Panc1 (cell line): ENCODE results near the gene ROR1. TPM values are rescaled to one million over a fixed set of nuclear protein-coding genes. Genes with fewer than 3 reads are reported as not detected.
A peak's percentile ranks its signal among the peaks of the same experiment; 100 is the strongest.

Experiments
- ATAC-seq: fragments of 200-7000 bp; cut with Tn5 transposase; 2 replicates; pipeline ENCODE4 v1.9.1; 2020; ENCODE audit warnings: mild to moderate bottlenecking, moderate library complexity
- BruUV-seq: library from RNA; stranded (reverse); fragments of 400-500 nt; replicated peaks from 2 replicates; lab custom pipeline; 2021; lab: Mats Ljungman, UMichigan
- CTCF ChIA-PET: fragments of 300-600 bp; sonication (Branson Sonifier 250); formaldehyde crosslinking; loops from one replicate; lab custom pipeline; 2022; ENCODE audit warnings: antibody characterized with exemption; lab: Charles Lee
- POLR2A ChIA-PET: fragments of 300-600 bp; sonication (Branson Sonifier 250); formaldehyde crosslinking; loops from one replicate; lab custom pipeline; 2022; ENCODE audit warnings: antibody characterized with exemption; lab: Charles Lee
- DNase-seq: peaks from one replicate; pipeline ENCODE4 v3.0.0-alpha.2; 2010; ENCODE audit warnings: low read depth, low spot score
- H3K27ac ChIP-seq: 2 replicates; pipeline ENCODE4 v1.5.1; 2011; ENCODE audit warnings: mild to moderate bottlenecking, low read length, inconsistent platforms
- H3K27me3 ChIP-seq: fragments of 200-500 bp; sonication (Bioruptor generic); 2 replicates; pipeline ENCODE4 v1.6.0; 2014; ENCODE audit warnings: low read length, inconsistent platforms; ENCODE audit not compliant: control insufficient read depth, insufficient read depth
- H3K36me3 ChIP-seq: fragments of 200-500 bp; sonication (Bioruptor generic); 2 replicates; pipeline ENCODE4 v1.5.1; 2014; ENCODE audit warnings: inconsistent platforms, mild to moderate bottlenecking, low read length, moderate library complexity; ENCODE audit not compliant: control insufficient read depth, insufficient read depth
- H3K4me1 ChIP-seq: 2 replicates; pipeline ENCODE4 v1.5.1; 2011; ENCODE audit warnings: inconsistent platforms, mild to moderate bottlenecking, low read length, moderate library complexity; ENCODE audit not compliant: control insufficient read depth, insufficient read depth
- H3K4me3 ChIP-seq, 2 experiments: 2 replicates each; pipeline ENCODE4 v1.5.1; 2011 to 2012; ENCODE audit warnings: low read depth in 2 of 2, low read length in 2 of 2, mild to moderate bottlenecking in 2 of 2, inconsistent platforms in 1 of 2, moderate library complexity in 1 of 2
- H3K9me3 ChIP-seq: fragments of 200-500 bp; sonication (Bioruptor generic); 2 replicates; pipeline ENCODE4 v1.5.1; 2014; ENCODE audit warnings: low read depth, mild to moderate bottlenecking, inconsistent platforms, low read length, moderate library complexity; ENCODE audit not compliant: control insufficient read depth, insufficient read depth
- POLR2AphosphoS5 ChIP-seq: IDR thresholded peaks from 2 replicates; pipeline ENCODE4 v1.6.1; 2012; ENCODE audit warnings: mild to moderate bottlenecking, low read depth, low read length, moderate library complexity
- SIN3A ChIP-seq: IDR thresholded peaks from 2 replicates; pipeline ENCODE4 v1.6.1; 2012; ENCODE audit warnings: low read depth, mild to moderate bottlenecking, low read length, moderate library complexity, borderline replicate concordance; ENCODE audit not compliant: insufficient read depth
- TCF7L2 ChIP-seq: IDR thresholded peaks from 2 replicates; pipeline ENCODE4 v1.6.1; 2011; ENCODE audit warnings: mild to moderate bottlenecking, low read depth, low read length, inconsistent platforms
- in situ Hi-C: cut with HindIII; loops from 2 replicates; pipeline ENCODE4 v1.10.0; 2016; ENCODE audit warnings: low sequenced_read_pairs, low pct_unique_long_range_greater_than_20kb
- intact Hi-C: fragments of 100-400 bp; cut with micrococcal nuclease; formaldehyde crosslinking; loops from one replicate; pipeline ENCODE4 v1.10.0; 2022; ENCODE audit not compliant: unreplicated experiment
- total RNA-seq: library from RNA; stranded (reverse); gene quantifications from one replicate; pipeline ENCODE4 v1.2.1, GENCODE V29; 2021; ENCODE audit not compliant: unreplicated experiment
- TF ChIP-seq, protein P1 (sequence below), 2 experiments: IDR thresholded peaks; 2 replicates each; pipeline ENCODE4 v1.6.1; 2011 to 2012; ENCODE audit warnings: low read depth in 2 of 2, control low read depth in 1 of 2, low read length in 1 of 2, mild to moderate bottlenecking in 1 of 2, moderate library complexity in 1 of 2; ENCODE audit not compliant: insufficient read depth in 1 of 2
- TF ChIP-seq, protein P2 (sequence below): fragments of 450-650 bp; IDR thresholded peaks from 2 replicates; pipeline ENCODE4 v1.5.1; 2017; ENCODE audit warnings: mild to moderate bottlenecking

The ROR1 gene
- total RNA-seq, 1 experiment from 2014 or later: 19.3 TPM

DNA sequence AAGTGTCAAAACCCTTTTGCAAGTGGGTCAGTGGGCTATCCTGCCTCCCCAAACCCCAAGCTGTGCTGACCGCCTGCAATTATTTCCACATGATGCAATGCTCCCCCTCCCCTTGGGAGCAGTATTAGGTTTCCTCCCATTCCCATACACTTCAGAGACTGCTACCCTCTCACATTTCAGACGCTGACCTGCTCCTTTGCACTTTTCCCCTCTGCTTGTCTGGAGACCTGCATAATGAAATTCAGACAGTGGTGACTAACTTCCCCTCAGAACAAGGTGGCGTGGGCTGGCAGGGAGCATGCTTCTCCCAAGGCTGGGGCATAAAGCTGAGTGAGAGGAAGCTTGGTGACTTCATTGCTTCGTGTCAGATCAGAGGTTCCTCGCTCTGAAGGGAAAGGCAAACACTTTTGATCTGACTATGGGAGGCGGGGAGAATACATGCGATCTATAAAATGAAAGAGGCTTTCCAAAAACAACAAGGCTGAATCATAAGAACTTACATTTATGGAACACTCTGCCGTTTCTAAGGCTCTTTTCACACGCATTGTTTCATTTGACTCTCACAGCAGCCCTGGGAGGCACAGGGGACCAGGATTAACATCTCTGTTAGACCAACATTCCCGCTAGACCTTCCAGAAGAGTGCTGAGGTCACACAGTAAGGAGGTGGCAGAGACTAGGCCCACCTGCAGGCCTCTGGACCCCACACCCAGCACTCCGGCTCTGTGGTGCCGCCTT, 27.5 kb upstream of the ROR1 start:
- TF ChIP-seq POLR2AphosphoS5 (no peak), TCF7L2 (no peak), SIN3A (no peak)
- TF ChIP-seq, protein P1, sequence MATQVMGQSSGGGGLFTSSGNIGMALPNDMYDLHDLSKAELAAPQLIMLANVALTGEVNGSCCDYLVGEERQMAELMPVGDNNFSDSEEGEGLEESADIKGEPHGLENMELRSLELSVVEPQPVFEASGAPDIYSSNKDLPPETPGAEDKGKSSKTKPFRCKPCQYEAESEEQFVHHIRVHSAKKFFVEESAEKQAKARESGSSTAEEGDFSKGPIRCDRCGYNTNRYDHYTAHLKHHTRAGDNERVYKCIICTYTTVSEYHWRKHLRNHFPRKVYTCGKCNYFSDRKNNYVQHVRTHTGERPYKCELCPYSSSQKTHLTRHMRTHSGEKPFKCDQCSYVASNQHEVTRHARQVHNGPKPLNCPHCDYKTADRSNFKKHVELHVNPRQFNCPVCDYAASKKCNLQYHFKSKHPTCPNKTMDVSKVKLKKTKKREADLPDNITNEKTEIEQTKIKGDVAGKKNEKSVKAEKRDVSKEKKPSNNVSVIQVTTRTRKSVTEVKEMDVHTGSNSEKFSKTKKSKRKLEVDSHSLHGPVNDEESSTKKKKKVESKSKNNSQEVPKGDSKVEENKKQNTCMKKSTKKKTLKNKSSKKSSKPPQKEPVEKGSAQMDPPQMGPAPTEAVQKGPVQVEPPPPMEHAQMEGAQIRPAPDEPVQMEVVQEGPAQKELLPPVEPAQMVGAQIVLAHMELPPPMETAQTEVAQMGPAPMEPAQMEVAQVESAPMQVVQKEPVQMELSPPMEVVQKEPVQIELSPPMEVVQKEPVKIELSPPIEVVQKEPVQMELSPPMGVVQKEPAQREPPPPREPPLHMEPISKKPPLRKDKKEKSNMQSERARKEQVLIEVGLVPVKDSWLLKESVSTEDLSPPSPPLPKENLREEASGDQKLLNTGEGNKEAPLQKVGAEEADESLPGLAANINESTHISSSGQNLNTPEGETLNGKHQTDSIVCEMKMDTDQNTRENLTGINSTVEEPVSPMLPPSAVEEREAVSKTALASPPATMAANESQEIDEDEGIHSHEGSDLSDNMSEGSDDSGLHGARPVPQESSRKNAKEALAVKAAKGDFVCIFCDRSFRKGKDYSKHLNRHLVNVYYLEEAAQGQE (IDR thresholded peaks at IDR 0.05; ENCODE audit: insufficient read depth in 1 of 2, low read depth in 2 of 2, low read length in 1 of 2): no peak
- TF ChIP-seq, protein P2, sequence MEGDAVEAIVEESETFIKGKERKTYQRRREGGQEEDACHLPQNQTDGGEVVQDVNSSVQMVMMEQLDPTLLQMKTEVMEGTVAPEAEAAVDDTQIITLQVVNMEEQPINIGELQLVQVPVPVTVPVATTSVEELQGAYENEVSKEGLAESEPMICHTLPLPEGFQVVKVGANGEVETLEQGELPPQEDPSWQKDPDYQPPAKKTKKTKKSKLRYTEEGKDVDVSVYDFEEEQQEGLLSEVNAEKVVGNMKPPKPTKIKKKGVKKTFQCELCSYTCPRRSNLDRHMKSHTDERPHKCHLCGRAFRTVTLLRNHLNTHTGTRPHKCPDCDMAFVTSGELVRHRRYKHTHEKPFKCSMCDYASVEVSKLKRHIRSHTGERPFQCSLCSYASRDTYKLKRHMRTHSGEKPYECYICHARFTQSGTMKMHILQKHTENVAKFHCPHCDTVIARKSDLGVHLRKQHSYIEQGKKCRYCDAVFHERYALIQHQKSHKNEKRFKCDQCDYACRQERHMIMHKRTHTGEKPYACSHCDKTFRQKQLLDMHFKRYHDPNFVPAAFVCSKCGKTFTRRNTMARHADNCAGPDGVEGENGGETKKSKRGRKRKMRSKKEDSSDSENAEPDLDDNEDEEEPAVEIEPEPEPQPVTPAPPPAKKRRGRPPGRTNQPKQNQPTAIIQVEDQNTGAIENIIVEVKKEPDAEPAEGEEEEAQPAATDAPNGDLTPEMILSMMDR: no peak
- H3K27me3 ChIP-seq: no peaks in the 10 kb centered on the region
- in situ Hi-C loops (no loop called here), intact Hi-C loops (no loop called here)
- BruUV-seq: no TSS peak
- POLR2A ChIA-PET: interaction anchor here (0.5 kb wide), 1 partner anchor 156 kb away, joined by 4 read pairs; no protein-coding TSS in a partner anchor
- no peaks in the 10 kb centered on the region for H3K9me3 ChIP-seq
- peaks cover 6% of the 10 kb centered on the region; the same call in 1 of the 2 replicates for H3K4me1 ChIP-seq
- peak overlapping the region; percentile 60 for H3K27ac ChIP-seq
- H3K4me3 ChIP-seq: peak overlapping the region in 1 of 2 experiments; percentile 9; a peak in 1 of 4 replicates
- ATAC-seq (peak; percentile 68; the same call in 1 of the 2 replicates), DNase-seq (no peak)
- H3K36me3 ChIP-seq: no peaks in the 10 kb centered on the region
- CTCF ChIA-PET: no interaction called here

DNA sequence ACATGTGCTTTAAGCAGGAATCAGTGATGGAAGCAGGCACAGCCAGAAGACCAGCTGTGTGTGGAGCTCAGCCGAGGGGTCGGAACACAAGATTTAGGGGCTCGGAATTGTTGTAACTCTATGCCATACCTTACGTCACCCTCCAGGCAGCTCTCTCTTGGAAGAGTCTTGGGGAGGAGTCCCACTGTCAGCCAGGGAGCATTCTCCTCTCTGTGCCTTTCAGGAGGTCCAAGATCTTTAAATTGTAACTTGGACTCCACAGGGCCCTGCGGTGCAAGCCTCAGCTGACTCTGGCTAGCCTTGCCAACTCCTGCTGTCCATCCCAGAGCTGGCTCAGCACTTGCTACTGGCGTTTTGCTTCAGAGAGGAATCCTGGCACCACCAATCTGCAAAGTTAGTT, 26.4 kb upstream of the ROR1 start:
- ATAC-seq: no peak
- in situ Hi-C loops: no loop called here

More for the DNA sequence above, 26.4 kb upstream of the ROR1 start:
- TF ChIP-seq TCF7L2 (no peak), POLR2AphosphoS5 (no peak), SIN3A (no peak)
- TF ChIP-seq, protein P2: no peak
- TF ChIP-seq, protein P1 (IDR thresholded peaks at IDR 0.05; ENCODE audit: insufficient read depth in 1 of 2, low read depth in 2 of 2, low read length in 1 of 2): no peak
- no peak overlapping the region for H3K4me3 ChIP-seq
- ChIA-PET POLR2A (no interaction called here), CTCF (no interaction called here)
- intact Hi-C loops: no loop called here
- no peaks in the 10 kb centered on the region for H3K36me3 ChIP-seq
- no peaks in the 10 kb centered on the region for H3K27me3 ChIP-seq
- no TSS peak for BruUV-seq
- no peak overlapping the region for H3K27ac ChIP-seq
- no peaks in the 10 kb centered on the region for H3K9me3 ChIP-seq
- peaks cover 6% of the 10 kb centered on the region; the same call in 1 of the 2 replicates for H3K4me1 ChIP-seq
- no peak for DNase-seq
